PFSK-1 (cell line): ENCODE data around the gene BLID.
A peak's percentile ranks its signal among the peaks of the same experiment; 100 is the strongest.

Source experiments
- POLR2AphosphoS5 ChIP-seq: IDR thresholded peaks from 2 replicates; pipeline ENCODE4 v1.6.1; 2012; ENCODE audit warnings: low read depth, mild to moderate bottlenecking, control low read depth, low read length, moderate library complexity
- REST ChIP-seq, 2 experiments: IDR thresholded peaks; 2 replicates each; pipeline versions ENCODE4 v1.6.1 to v1.8.0; 2011 to 2012; ENCODE audit warnings: low read depth in 2 of 2, low read length in 2 of 2, control low read depth in 1 of 2, inconsistent platforms in 1 of 2, mild to moderate bottlenecking in 1 of 2, moderate library complexity in 1 of 2; ENCODE audit not compliant: insufficient read depth in 1 of 2
- SIN3A ChIP-seq: IDR thresholded peaks from 2 replicates; pipeline ENCODE4 v1.6.1; 2012; ENCODE audit warnings: mild to moderate bottlenecking, low read length, moderate library complexity, borderline replicate concordance; ENCODE audit not compliant: insufficient read depth
- TAF1 ChIP-seq: IDR thresholded peaks from 2 replicates; pipeline ENCODE4 v1.6.1; 2012; ENCODE audit warnings: low read length, control low read depth, borderline replicate concordance; ENCODE audit not compliant: insufficient read depth

- TF ChIP-seq POLR2AphosphoS5 = peak; percentile 19; the same call in 1 of the 2 replicates
- TF ChIP-seq REST (IDR thresholded peaks at IDR 0.05; ENCODE audit: insufficient read depth in 1 of 2, low read depth in 2 of 2, low read length in 2 of 2) = no peak
- no peak for TF ChIP-seq SIN3A
- no peak for TF ChIP-seq TAF1
Observed at GRCh38 chr11:122153746-122154145, 37.7 kb upstream of the BLID start.
